Measurements from ENCODE around the gene LY6G6C.

LY6G6C gene

DNA sequence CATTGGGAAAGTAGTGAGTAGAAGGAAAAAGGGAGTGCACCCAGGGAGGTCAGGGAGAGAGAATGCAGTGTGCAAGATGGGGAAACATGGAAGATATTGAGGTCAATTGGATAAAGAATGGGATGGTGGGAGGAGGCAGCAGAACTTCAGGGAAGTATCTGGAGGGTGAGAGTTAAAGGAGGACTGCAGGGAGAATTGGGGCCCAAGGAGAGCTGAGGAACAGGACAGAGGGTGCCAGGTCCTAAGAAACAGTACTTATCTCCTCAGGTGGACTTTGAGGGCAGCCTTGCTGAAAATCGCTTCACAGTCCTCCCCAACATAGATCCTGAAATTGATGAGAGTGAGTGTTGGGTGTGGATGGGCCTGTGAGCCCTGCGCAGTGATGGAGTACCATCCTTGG lies 36.7 kb upstream of the LY6G6C start:
- ATAC-seq (no peak), DNase-seq (no peak)
- no peaks in the 10 kb centered on the region for H3K4me1 Mint-ChIP-seq
- H3K4me3 Mint-ChIP-seq: no peak overlapping the region
- no peaks in the 10 kb centered on the region for H3K9me3 Mint-ChIP-seq
- peaks cover 44% of the 10 kb centered on the region for H3K36me3 Mint-ChIP-seq (ENCODE audit: low read depth)
- no peak overlapping the region for H3K27ac Mint-ChIP-seq
- H3K27me3 Mint-ChIP-seq: no peaks in the 10 kb centered on the region

DNA sequence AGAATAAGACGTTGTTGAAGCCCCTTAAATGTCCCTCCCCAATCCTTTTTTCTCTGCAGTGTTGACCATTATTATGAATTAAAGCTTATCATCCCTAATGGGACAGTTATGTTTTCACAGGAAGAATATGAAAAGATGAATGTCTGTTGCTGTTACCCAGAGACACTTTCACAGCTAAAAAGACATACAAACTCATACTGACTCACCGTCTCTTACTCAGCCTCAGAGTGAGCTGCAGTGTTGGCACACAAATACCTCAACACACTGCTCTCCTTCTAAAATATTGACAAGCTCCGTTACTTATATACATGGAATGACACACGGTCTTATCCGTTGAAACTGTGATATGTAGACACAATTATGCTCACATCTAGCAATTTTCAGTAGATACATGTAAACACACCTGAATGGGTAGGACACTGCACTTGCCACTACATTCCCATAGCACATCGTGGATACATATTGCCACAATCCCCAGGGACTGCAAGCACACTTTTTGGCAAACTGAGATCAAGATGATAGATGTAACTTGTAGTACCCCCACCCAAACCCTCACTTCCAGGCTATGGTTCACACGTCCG lies 31.3 kb upstream of the LY6G6C start:
- Mint-ChIP-seq H3K36me3 (ENCODE audit: low read depth) (peaks cover 17% of the 10 kb centered on the region), H3K27ac (no peak overlapping the region), H3K27me3 (no peaks in the 10 kb centered on the region), H3K9me3 (no peaks in the 10 kb centered on the region), H3K4me1 (no peaks in the 10 kb centered on the region), H3K4me3 (no peak overlapping the region)
- DNase-seq: no peak
- no peak for ATAC-seq

DNA sequence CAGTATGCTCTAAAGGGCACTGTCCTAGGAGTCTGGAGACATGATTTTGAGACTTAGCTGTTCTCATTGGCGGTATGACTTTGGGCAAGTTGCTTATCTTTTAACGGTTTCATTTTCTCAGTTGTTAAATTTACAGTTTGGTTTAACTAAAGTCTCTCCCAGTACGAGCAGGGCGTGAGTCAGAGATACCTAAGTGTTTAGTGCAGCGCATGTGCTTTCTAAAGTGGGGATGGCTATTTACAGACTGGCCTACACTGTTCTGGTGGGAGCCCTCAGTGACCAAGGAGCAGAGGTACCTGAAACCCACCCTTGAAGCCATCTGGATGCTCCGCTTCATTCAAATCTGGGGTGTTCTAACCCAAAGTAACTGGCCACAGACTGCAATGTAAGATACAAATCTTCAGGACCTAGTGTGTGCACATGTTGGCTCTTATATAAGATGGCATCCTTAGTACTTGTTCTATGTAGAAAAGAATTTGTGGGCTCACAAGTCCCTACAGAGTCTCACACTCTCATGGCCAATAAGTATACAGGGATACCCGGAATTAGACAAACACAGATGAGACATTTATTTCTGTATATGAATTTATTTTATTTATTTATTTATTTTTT lies 29.0 kb upstream of the LY6G6C start:
- H3K4me1 Mint-ChIP-seq: no peaks in the 10 kb centered on the region

DNA sequence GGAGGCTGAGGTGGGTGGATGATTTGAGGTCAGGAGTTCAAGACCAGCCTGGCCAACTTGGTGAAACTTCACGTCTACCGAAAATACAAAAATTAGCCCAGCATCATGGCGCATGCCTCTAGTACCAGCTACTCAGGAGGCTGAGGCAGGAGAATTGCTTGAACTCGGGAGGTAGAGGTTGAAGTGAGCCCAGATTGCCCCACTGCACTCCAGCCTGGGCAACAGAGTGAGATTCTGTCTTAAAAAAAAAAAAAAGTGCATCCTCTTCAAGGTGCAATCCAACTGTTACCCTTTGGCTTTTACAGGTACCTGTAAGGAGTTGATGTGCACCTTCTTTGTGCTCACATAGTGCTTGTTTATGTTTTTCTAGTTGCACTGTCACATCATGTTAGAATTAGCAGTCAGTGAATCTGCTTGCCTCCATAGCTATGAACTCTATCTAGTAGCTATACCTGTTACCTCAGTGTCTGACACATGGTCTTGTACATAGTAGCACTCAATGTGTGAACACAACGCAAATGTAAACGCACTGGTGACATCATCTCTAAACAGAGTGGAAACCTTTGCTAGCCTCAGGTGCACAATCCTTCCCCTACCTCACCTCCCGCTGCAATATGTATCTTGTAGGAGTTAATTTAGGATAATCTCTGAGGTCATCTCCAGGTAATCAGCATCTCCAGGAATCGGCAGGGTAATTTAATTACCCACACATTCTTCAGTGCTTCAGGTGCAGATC lies 27.9 kb upstream of the LY6G6C start:
- Mint-ChIP-seq H3K36me3 (ENCODE audit: low read depth) (peaks cover 32% of the 10 kb centered on the region), H3K4me3 (no peak overlapping the region), H3K27ac (no peak overlapping the region), H3K9me3 (no peaks in the 10 kb centered on the region), H3K4me1 (no peaks in the 10 kb centered on the region), H3K27me3 (no peaks in the 10 kb centered on the region)
- no peak for ATAC-seq
- no peak for DNase-seq

More for the DNA sequence above, 29.0 kb upstream of the LY6G6C start:
- ATAC-seq: no peak
- Mint-ChIP-seq H3K27ac (no peak overlapping the region), H3K4me3 (no peak overlapping the region), H3K27me3 (no peaks in the 10 kb centered on the region), H3K9me3 (no peaks in the 10 kb centered on the region), H3K36me3 (ENCODE audit: low read depth) (peaks cover 28% of the 10 kb centered on the region)
- DNase-seq: no peak

DNA sequence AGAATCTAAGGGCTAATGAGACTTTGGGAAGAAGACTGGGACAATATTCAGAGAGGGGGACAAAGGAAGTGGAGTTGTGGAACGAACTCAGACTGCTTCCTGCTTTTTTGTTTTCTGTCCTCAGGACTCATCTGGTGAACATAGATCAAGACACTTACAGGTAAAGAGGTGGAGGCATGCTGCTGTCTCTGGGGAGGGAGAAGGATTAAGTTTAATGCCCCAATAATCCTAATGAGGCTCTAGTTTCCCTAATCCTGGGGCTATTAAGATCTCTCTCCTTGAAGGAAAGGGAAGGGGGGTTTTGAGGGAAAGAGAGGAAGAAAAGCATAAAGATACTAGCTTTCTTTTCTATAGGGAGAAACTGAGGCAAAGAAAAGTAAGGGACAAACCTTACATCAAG lies 22.9 kb upstream of the LY6G6C start:
- no peak for DNase-seq
- ATAC-seq: no peak
- H3K4me3 Mint-ChIP-seq: no peak overlapping the region
- no peak overlapping the region for H3K27ac Mint-ChIP-seq
- H3K4me1 Mint-ChIP-seq: peaks cover 23% of the 10 kb centered on the region
- no peaks in the 10 kb centered on the region for H3K9me3 Mint-ChIP-seq
- H3K27me3 Mint-ChIP-seq: peaks cover 3% of the 10 kb centered on the region
- H3K36me3 Mint-ChIP-seq (ENCODE audit: low read depth): peaks cover 62% of the 10 kb centered on the region

DNA sequence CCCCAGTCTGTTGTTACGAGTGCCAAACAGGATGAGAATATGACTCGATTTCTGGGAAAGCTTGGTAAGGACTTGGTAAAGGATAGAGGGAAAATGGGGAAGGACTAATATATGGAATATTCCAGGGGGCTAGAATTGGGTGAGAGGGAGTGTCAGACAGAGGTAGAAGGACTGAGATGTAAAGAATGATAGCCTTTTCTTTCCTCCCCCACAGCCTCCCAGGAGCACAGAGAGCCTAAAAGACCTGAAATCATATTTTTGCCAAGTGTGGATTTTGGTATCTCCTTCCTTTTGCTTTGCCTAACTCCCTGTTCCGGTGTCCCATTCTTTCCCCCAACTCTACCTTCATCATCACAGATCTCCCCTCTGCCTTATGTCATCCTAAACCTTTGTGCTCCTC lies 21.3 kb upstream of the LY6G6C start:
- Mint-ChIP-seq H3K9me3 (no peaks in the 10 kb centered on the region), H3K27ac (no peak overlapping the region), H3K36me3 (ENCODE audit: low read depth) (peaks cover 56% of the 10 kb centered on the region), H3K4me3 (no peak overlapping the region), H3K4me1 (peaks cover 37% of the 10 kb centered on the region), H3K27me3 (peaks cover 3% of the 10 kb centered on the region)
- DNase-seq (no peak), ATAC-seq (no peak)

DNA sequence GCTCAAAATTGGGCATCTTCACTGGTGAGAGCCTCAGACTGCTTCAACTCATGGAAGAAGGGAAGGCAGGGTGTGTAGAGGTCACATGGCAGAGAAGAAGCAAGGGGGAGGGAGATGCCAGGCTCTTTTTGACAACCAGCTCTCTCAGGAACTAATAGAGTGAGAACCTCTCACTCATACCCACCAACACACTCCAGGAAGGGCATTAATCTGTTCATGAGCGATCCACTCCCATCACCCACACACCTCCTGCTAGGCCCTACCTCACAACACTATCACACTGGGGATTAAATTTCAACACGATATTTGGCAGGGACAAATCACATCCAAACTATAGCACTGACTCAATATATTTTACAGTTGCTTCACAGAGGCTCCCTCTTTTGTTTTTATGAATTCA lies 20.3 kb upstream of the LY6G6C start:
- Mint-ChIP-seq H3K9me3 (no peaks in the 10 kb centered on the region), H3K4me3 (peak overlapping the region; percentile 97), H3K36me3 (ENCODE audit: low read depth) (peaks cover 48% of the 10 kb centered on the region), H3K27ac (peak overlapping the region; percentile 83), H3K4me1 (peaks cover 48% of the 10 kb centered on the region), H3K27me3 (peaks cover 3% of the 10 kb centered on the region)
- ATAC-seq (no peak), DNase-seq (no peak)

DNA sequence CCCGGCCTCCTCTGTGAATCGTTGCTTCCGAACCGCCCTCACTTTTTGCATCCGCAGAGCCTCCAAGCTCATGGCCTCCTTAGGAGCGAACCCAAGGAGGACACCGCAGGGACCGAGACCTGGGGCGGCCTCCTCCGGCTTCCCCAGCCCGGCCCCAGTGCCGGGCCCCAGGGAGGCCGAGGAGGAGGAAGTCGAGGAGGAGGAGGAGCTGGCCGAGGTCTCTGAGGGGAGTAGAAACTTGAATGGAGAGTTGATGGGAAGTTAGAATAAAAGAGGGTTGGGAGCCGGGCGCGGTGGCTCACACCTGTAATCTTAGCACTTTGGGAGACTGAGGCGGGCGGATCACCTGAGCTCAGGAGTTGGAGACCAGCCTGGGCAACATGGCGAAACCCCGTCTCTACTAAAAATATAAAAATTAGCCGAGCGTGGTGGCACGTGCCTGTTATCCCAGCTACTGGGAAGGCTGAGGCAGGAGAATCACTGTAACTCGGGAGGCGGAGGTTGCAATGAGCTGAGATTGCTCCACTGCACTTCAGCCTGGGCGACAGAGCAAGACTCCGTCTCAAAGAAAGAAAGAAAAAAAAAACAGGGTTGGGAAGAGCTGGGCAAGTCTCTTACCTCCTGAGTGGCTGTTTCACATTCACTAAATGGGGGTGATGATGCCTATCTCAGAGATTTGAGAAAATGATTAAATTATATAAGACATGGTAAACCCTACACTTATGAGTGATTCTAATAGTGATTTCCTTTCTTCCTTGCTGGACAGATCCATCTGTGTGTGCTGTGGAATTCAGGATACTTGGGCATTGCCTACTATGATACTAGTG lies 19.1 kb upstream of the LY6G6C start:
- peak overlapping the region; percentile 83 for H3K27ac Mint-ChIP-seq
- peaks cover 3% of the 10 kb centered on the region for H3K27me3 Mint-ChIP-seq
- no peak for DNase-seq
- H3K9me3 Mint-ChIP-seq: no peaks in the 10 kb centered on the region
- H3K4me3 Mint-ChIP-seq: peak overlapping the region; percentile 97
- no peak for ATAC-seq
- peaks cover 52% of the 10 kb centered on the region for H3K4me1 Mint-ChIP-seq
- H3K36me3 Mint-ChIP-seq (ENCODE audit: low read depth): peaks cover 44% of the 10 kb centered on the region

DNA sequence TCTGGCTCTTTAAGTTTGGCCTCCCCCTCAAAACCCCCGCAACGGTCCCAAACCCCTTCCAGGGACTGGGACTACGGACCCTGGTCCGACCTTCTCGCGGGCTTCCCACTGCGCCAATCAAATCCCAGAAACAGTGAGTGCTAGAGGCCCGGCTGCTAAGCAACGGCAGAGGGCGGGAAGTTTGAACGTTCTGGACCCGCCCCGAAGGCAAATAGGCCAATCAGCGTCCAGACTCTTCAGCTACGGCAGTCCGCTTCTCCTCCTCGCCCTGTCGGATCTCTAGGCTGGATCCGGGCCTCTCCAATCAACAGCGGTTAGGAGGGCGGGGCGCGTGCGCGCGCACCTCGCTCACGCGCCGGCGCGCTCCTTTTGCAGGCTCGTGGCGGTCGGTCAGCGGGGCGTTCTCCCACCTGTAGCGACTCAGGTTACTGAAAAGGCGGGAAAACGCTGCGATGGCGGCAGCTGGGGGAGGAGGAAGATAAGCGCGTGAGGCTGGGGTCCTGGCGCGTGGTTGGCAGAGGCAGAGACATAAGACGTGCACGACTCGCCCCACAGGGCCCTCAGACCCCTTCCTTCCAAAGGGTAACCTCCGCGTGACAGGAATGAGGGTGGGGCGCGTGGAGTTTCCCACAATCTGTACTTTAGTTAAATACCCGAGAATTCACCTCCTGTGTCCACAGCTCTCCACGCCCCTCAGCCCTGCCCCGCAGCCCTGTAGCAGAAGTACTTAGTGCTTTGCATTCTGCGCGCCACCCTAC lies 18.3 kb upstream of the LY6G6C start, which contains the start of gene MSH5:
Gene MSH5 (plus strand): TSS at position 367 of the 758 bp plus-strand sequence. CDS start 462 bp downstream, outside the sequence.
- Mint-ChIP-seq H3K4me3 (peak within 1 kb of the TSS; percentile 97), H3K4me1 (peaks cover 52% of the 10 kb centered on the region), H3K27ac (peak within 1 kb of the TSS; percentile 83), H3K9me3 (no peaks in the 10 kb centered on the region), H3K36me3 (ENCODE audit: low read depth) (peaks cover 46% of the 10 kb centered on the region), H3K27me3 (peaks cover 3% of the 10 kb centered on the region)
- DNase-seq (peak; percentile 97), ATAC-seq (peak; percentile 89)

DNA sequence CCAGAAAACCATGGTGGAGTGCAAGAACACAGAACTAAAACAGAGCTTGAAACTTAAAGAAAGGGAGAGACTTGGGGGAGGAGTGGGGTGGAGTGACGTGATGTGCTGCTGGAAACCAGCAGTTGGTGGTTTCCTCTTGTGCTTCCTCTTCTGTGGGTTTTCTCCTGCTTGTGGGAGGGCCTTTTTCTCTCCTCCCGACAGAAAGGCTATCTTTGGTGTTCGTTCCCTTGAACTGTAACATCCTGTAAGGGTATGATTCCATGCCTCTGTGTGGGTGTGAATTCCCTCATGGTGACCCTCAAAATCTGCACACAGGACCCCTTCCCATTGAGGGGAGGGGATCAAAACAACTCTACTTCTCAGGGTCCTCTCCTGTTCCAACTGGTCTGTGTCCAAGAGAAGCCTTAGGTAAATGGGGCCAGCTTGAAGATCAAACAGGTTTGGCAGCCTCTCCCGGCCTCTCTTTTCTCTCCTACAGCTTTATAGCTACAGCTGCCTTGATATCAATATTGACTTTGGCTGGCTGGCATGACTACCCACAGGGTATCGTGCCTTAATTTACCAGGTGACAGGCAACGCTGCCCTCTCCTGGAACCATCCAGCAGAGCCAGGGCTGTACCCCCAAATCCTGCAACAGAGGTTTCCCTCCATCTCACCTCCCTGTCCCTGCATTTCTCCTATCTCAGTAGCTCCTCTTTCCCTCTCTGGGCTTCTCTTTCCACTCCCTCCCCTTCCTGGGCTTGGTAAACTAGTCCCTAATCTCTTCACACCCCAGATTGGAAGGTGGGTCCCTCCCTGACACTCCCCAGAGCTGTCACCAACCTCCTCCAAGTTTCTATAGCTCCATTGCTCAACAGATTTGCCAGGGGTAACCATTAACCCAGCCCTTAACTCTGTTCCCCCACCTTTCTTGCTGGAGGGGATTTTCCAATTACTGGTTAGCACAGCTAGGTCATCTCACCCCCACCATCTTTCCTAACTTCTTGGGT lies 16.7 kb upstream of the LY6G6C start:
- ATAC-seq: no peak
- peaks cover 3% of the 10 kb centered on the region for H3K27me3 Mint-ChIP-seq

DNA sequence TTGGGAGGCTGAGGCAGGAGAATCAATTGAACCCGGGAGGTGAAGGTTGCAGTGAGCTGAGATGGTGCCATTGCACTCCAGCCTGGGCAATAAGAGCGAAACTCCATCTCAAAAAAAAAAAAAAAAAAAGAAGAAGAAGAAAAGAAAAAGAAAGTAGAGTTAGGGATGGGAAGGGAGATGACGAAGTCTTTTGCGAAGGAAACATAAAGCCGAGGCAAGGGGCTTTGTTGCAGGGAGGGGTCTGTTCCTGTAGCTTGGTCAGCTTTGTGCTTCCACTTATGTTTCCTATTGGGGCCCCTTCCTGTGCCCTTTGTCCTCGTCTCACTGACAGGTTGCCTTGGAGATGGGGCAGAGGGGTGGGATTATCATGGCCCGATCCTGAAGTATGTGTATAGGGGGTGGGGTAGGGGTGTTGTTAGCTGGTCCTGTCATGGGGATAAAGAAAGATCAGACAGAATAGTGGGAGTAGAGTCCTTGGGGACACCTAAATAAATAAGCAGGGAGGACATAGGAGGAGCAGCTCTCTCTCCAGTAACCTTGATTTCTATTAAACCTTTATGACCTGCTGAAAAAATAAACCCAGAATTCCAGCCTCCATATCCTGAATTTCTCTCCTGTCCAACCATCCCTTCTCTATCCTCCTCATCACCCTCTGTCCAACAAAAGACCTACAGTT lies 15.9 kb upstream of the LY6G6C start:
- peaks cover 45% of the 10 kb centered on the region for H3K36me3 Mint-ChIP-seq (ENCODE audit: low read depth)
- DNase-seq: peak; percentile 23
- H3K4me1 Mint-ChIP-seq: peaks cover 68% of the 10 kb centered on the region
- peak overlapping the region; percentile 83 for H3K27ac Mint-ChIP-seq
- H3K27me3 Mint-ChIP-seq: peaks cover 3% of the 10 kb centered on the region
- H3K9me3 Mint-ChIP-seq: no peaks in the 10 kb centered on the region
- ATAC-seq: no peak
- H3K4me3 Mint-ChIP-seq: peak overlapping the region; percentile 97

More for the DNA sequence above, 16.7 kb upstream of the LY6G6C start:
- Mint-ChIP-seq H3K27ac (peak overlapping the region; percentile 83), H3K9me3 (no peaks in the 10 kb centered on the region), H3K4me3 (peak overlapping the region; percentile 97), H3K4me1 (peaks cover 65% of the 10 kb centered on the region), H3K36me3 (ENCODE audit: low read depth) (peaks cover 49% of the 10 kb centered on the region)
- peak; percentile 68 for DNase-seq

DNA sequence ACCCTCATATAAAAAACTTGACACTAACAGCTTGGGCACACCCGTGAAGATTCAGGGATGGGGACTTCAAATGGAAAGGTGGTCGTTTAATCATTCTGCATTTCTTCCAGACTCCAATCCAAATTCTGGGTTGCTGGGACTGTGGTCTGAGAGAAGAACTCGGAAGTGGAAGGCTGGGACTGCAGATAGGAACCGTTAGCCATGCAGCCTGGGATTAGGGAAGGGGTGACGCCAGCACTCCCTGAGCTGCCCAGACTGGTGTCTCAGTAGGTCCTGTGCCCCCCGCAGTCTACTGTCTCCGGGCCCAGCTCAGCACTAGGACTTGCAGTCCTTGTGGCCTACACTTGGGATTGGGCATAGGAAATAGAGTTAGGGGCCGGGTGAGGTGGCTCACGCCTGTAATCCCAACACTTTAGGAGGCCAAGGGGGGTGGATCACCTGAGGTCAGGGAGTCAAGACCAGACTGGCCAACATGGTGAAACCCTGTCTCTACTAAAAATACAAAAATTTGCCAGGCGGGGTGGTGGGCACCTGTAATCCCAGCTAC lies 15.3 kb upstream of the LY6G6C start:
- Mint-ChIP-seq H3K27ac (peak overlapping the region; percentile 83), H3K36me3 (ENCODE audit: low read depth) (peaks cover 48% of the 10 kb centered on the region), H3K4me1 (peaks cover 70% of the 10 kb centered on the region), H3K27me3 (peaks cover 3% of the 10 kb centered on the region), H3K9me3 (no peaks in the 10 kb centered on the region), H3K4me3 (peak overlapping the region; percentile 97)
- DNase-seq (peak; percentile 16), ATAC-seq (no peak)

Measured in activated naive CD8-positive, alpha-beta T cell treated with anti-CD3 and anti-CD28 coated beads, Interleukin-2, amount 50 U/mL, for 24 hours (primary cell).